ENCODE data around the gene GLIPR1. TPM values are rescaled to one million over a fixed set of nuclear protein-coding genes. Genes with fewer than 3 reads are reported as not detected.

The GLIPR1 gene
- polyA plus RNA-seq, 1 of the 3 experiments (the other 2 are of a cell fraction), result 75.6 TPM

DNA sequence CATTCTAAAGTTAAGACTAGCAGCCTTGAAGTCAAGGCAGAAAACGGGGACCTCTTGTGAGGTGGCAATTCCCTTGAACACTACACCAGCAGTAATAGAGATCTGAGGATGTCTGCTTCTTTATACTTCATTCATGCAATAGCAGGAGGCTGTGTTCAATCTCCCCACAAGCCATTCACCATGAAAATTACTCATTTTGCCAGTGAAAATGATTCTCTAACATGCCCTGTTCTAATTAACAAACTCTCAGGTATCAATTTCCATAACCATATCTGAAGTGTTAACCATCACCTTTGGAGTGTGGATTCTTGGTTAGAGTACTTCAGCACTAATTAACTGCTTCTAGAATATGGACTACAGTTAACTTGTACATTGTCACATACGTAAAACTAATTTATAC, 3.4 kb upstream of the GLIPR1 start (continued):
- TF ChIP-seq, protein P1, sequence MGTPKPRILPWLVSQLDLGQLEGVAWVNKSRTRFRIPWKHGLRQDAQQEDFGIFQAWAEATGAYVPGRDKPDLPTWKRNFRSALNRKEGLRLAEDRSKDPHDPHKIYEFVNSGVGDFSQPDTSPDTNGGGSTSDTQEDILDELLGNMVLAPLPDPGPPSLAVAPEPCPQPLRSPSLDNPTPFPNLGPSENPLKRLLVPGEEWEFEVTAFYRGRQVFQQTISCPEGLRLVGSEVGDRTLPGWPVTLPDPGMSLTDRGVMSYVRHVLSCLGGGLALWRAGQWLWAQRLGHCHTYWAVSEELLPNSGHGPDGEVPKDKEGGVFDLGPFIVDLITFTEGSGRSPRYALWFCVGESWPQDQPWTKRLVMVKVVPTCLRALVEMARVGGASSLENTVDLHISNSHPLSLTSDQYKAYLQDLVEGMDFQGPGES (IDR thresholded peaks at IDR 0.05; ENCODE audit: low read depth, low read length), result no peak
- TF ChIP-seq GABPA (IDR thresholded peaks at IDR 0.05; ENCODE audit: low read depth) (no peak), GATA2 (CRISPR knock-in tag; IDR thresholded peaks at IDR 0.05) (no peak), RXRA (IDR thresholded peaks at IDR 0.05; ENCODE audit: borderline replicate concordance, low read depth) (no peak), TAF1 (IDR thresholded peaks at IDR 0.05; ENCODE audit: borderline replicate concordance, low read depth, low read length) (no peak), TEAD4 (IDR thresholded peaks at IDR 0.05; ENCODE audit: borderline replicate concordance, insufficient read depth) (no peak), TCF12 (IDR thresholded peaks at IDR 0.05) (no peak)

DNA sequence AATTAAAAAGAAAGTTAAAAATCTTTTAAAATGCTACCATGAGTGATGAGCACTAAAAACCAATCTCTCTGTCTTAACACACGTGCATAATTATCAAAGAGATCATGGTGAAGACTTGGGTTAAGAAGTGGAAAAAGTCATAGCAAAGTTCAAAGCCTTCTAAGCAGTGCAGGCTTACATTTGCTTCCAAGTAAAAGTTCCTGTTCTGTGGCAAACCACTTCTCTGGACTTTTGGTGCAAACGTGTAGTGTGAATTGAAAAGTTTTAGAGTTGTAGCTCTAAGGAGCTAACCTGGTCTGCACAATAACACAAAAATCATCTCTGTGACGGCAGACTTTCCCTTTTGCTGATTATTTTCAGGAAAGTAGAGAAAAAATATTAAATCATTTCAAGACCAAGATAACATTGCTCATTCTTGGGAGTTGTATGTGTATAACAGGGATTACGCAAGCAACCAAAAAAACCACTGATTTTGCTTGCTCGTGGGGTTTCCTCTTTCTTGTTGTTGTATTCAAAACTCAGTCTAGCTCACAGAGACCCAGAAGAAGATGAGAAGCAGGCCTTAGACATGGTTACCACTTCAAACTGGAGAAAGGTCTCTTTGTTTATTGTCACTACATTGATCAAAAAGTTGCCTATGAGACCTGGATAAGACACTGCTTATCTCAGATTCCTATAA, 2.3 kb upstream of the GLIPR1 start:
- no peak overlapping the region for H3K9ac ChIP-seq
- 81% methylated on average over 5 of the region's 5 CpGs for WGBS (ENCODE audit: low lambda C conversion rate)
- no peak overlapping the region for H3K27ac ChIP-seq (ENCODE audit: low read depth in 2 of 2, low read length in 1 of 2)
- H3F3A ChIP-seq (replicated peaks; ENCODE audit: insufficient read depth), result peaks cover 21% of the 10 kb centered on the region
- ChIA-PET POLR2A (no interaction called here), CTCF (interaction anchor here (0.9 kb wide), 1 partner anchor 49 kb away, joined by 4 read pairs; no protein-coding TSS in a partner anchor)
- H3K36me3 ChIP-seq (replicated peaks in 1 of 2; ENCODE audit: control insufficient read depth in 1 of 2, insufficient read depth in 2 of 2, low read length in 1 of 2), result no peaks in the 10 kb centered on the region
- H3K4me2 ChIP-seq, result no peak overlapping the region
- no peaks in the 10 kb centered on the region for H3K9me2 ChIP-seq
- no peak overlapping the region for H3K4me3 ChIP-seq (ENCODE audit: low read depth in 2 of 2, low read length in 1 of 2)
- no peak for TF ChIP-seq SIN3A (IDR thresholded peaks at IDR 0.05; ENCODE audit: borderline replicate concordance, low read depth, low read length)
- TF ChIP-seq, protein P2, sequence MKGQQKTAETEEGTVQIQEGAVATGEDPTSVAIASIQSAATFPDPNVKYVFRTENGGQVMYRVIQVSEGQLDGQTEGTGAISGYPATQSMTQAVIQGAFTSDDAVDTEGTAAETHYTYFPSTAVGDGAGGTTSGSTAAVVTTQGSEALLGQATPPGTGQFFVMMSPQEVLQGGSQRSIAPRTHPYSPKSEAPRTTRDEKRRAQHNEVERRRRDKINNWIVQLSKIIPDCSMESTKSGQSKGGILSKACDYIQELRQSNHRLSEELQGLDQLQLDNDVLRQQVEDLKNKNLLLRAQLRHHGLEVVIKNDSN (IDR thresholded peaks at IDR 0.05; ENCODE audit: borderline replicate concordance, low read depth), result no peak
- TF ChIP-seq MXI1 (IDR thresholded peaks at IDR 0.05; ENCODE audit: low read depth, low read length), result no peak
- TF ChIP-seq, protein P3, sequence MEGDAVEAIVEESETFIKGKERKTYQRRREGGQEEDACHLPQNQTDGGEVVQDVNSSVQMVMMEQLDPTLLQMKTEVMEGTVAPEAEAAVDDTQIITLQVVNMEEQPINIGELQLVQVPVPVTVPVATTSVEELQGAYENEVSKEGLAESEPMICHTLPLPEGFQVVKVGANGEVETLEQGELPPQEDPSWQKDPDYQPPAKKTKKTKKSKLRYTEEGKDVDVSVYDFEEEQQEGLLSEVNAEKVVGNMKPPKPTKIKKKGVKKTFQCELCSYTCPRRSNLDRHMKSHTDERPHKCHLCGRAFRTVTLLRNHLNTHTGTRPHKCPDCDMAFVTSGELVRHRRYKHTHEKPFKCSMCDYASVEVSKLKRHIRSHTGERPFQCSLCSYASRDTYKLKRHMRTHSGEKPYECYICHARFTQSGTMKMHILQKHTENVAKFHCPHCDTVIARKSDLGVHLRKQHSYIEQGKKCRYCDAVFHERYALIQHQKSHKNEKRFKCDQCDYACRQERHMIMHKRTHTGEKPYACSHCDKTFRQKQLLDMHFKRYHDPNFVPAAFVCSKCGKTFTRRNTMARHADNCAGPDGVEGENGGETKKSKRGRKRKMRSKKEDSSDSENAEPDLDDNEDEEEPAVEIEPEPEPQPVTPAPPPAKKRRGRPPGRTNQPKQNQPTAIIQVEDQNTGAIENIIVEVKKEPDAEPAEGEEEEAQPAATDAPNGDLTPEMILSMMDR (IDR thresholded peaks at IDR 0.05), result no peak
- TF ChIP-seq RFX5 (IDR thresholded peaks at IDR 0.05; ENCODE audit: low read length), result no peak
- TF ChIP-seq RCOR1 (IDR thresholded peaks at IDR 0.05; ENCODE audit: low read length), result no peak
- TF ChIP-seq TCF12 (IDR thresholded peaks at IDR 0.05), result no peak
- no peaks in the 10 kb centered on the region for H4K20me1 ChIP-seq (ENCODE audit: insufficient read depth)
- H3K4me1 ChIP-seq (ENCODE audit: control insufficient read depth in 1 of 2, insufficient read depth in 2 of 2, low read depth in 1 of 2, low read length in 1 of 2), result peaks cover 0 to 5% of the 10 kb centered on the region in 2 experiments; a peak in 3 of 4 replicates
- peak overlapping the region; percentile 37; the same call in 1 of the 2 replicates for H2AFZ ChIP-seq (ENCODE audit: low read depth)
- no peaks in the 10 kb centered on the region for H3K9me3 ChIP-seq
- H3K27me3 ChIP-seq (ENCODE audit: insufficient read depth), result no peaks in the 10 kb centered on the region
- peaks cover 24% of the 10 kb centered on the region for H3K79me2 ChIP-seq (ENCODE audit: insufficient read depth)
- DNase-seq, result no peak

All from SK-N-SH (cell line).